ENCODE measurements around the gene GPR55.

DNA sequence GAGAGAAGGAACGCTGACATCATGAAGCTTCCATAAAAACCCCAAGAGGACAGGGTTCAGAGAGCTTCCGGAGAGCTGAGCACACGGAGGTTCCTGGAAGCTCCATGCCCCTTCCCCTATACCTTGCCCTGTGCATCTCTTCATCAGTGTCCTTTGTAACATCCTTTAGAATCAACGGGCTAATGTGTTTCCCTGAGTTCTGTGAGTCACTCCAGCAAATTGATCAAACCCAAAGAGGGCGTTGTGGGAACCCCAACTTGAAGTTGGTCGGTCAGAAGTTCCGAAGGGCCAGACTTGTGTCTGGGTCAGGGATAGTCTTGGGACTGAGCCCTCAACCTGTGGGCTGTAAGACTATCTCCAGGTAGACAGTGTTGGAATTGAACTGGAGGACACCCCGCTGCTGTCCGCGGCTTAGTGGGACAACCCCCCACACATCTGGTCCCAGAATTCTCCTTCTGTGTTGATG is 25.9 kb upstream of the GPR55 start:
- TF ChIP-seq, protein P1, sequence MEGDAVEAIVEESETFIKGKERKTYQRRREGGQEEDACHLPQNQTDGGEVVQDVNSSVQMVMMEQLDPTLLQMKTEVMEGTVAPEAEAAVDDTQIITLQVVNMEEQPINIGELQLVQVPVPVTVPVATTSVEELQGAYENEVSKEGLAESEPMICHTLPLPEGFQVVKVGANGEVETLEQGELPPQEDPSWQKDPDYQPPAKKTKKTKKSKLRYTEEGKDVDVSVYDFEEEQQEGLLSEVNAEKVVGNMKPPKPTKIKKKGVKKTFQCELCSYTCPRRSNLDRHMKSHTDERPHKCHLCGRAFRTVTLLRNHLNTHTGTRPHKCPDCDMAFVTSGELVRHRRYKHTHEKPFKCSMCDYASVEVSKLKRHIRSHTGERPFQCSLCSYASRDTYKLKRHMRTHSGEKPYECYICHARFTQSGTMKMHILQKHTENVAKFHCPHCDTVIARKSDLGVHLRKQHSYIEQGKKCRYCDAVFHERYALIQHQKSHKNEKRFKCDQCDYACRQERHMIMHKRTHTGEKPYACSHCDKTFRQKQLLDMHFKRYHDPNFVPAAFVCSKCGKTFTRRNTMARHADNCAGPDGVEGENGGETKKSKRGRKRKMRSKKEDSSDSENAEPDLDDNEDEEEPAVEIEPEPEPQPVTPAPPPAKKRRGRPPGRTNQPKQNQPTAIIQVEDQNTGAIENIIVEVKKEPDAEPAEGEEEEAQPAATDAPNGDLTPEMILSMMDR (IDR thresholded peaks at IDR 0.05): no peak
- no peak for TF ChIP-seq POLR2A (IDR thresholded peaks at IDR 0.05)
